Measurements from ENCODE around the gene ATP2C2.

GRCh38 chr16:84459533-84459894 lies 91.2 kb downstream of the ATP2C2 start:
- TF ChIP-seq NFYB (CRISPR knock-in tag; conservative IDR thresholded peaks at IDR 0.05; ENCODE audit: low read depth) (no peak), USF2 (CRISPR knock-in tag; IDR thresholded peaks at IDR 0.05) (no peak), ETV6 (CRISPR knock-in tag; IDR thresholded peaks at IDR 0.05) (no peak), GRHL2 (CRISPR knock-in tag; IDR thresholded peaks at IDR 0.05; ENCODE audit: insufficient replicate concordance, severe bottlenecking) (no peak), RORB (CRISPR knock-in tag; IDR thresholded peaks at IDR 0.05) (no peak), TCF7 (CRISPR knock-in tag; IDR thresholded peaks at IDR 0.05; ENCODE audit: low read depth) (no peak), IRF2 (CRISPR knock-in tag; IDR thresholded peaks at IDR 0.05; ENCODE audit: borderline replicate concordance, low read depth) (no peak), CREB1 (CRISPR knock-in tag; IDR thresholded peaks at IDR 0.05) (no peak), MXD4 (CRISPR knock-in tag; IDR thresholded peaks at IDR 0.05; ENCODE audit: borderline replicate concordance) (no peak), SP1 (CRISPR knock-in tag; conservative IDR thresholded peaks at IDR 0.05) (no peak)
- TF ChIP-seq, protein P1, sequence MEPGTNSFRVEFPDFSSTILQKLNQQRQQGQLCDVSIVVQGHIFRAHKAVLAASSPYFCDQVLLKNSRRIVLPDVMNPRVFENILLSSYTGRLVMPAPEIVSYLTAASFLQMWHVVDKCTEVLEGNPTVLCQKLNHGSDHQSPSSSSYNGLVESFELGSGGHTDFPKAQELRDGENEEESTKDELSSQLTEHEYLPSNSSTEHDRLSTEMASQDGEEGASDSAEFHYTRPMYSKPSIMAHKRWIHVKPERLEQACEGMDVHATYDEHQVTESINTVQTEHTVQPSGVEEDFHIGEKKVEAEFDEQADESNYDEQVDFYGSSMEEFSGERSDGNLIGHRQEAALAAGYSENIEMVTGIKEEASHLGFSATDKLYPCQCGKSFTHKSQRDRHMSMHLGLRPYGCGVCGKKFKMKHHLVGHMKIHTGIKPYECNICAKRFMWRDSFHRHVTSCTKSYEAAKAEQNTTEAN (CRISPR knock-in tag; IDR thresholded peaks at IDR 0.05): no peak
- TF ChIP-seq, protein P2, sequence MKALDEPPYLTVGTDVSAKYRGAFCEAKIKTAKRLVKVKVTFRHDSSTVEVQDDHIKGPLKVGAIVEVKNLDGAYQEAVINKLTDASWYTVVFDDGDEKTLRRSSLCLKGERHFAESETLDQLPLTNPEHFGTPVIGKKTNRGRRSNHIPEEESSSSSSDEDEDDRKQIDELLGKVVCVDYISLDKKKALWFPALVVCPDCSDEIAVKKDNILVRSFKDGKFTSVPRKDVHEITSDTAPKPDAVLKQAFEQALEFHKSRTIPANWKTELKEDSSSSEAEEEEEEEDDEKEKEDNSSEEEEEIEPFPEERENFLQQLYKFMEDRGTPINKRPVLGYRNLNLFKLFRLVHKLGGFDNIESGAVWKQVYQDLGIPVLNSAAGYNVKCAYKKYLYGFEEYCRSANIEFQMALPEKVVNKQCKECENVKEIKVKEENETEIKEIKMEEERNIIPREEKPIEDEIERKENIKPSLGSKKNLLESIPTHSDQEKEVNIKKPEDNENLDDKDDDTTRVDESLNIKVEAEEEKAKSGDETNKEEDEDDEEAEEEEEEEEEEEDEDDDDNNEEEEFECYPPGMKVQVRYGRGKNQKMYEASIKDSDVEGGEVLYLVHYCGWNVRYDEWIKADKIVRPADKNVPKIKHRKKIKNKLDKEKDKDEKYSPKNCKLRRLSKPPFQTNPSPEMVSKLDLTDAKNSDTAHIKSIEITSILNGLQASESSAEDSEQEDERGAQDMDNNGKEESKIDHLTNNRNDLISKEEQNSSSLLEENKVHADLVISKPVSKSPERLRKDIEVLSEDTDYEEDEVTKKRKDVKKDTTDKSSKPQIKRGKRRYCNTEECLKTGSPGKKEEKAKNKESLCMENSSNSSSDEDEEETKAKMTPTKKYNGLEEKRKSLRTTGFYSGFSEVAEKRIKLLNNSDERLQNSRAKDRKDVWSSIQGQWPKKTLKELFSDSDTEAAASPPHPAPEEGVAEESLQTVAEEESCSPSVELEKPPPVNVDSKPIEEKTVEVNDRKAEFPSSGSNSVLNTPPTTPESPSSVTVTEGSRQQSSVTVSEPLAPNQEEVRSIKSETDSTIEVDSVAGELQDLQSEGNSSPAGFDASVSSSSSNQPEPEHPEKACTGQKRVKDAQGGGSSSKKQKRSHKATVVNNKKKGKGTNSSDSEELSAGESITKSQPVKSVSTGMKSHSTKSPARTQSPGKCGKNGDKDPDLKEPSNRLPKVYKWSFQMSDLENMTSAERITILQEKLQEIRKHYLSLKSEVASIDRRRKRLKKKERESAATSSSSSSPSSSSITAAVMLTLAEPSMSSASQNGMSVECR (CRISPR knock-in tag; IDR thresholded peaks at IDR 0.05; ENCODE audit: borderline replicate concordance): no peak
- TF ChIP-seq, protein P3, sequence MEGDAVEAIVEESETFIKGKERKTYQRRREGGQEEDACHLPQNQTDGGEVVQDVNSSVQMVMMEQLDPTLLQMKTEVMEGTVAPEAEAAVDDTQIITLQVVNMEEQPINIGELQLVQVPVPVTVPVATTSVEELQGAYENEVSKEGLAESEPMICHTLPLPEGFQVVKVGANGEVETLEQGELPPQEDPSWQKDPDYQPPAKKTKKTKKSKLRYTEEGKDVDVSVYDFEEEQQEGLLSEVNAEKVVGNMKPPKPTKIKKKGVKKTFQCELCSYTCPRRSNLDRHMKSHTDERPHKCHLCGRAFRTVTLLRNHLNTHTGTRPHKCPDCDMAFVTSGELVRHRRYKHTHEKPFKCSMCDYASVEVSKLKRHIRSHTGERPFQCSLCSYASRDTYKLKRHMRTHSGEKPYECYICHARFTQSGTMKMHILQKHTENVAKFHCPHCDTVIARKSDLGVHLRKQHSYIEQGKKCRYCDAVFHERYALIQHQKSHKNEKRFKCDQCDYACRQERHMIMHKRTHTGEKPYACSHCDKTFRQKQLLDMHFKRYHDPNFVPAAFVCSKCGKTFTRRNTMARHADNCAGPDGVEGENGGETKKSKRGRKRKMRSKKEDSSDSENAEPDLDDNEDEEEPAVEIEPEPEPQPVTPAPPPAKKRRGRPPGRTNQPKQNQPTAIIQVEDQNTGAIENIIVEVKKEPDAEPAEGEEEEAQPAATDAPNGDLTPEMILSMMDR (IDR thresholded peaks at IDR 0.05): no peak

All from WTC11 (cell line).